Measurements from ENCODE around the gene PLD5.
A peak's percentile ranks its signal among the peaks of the same experiment; 100 is the strongest.
"Not testable (repeated sequence)": the region's sequence is repeated elsewhere in the genome, so short reads cannot be mapped to it uniquely, and the experiment has no call there.

Gene PLD5

DNA sequence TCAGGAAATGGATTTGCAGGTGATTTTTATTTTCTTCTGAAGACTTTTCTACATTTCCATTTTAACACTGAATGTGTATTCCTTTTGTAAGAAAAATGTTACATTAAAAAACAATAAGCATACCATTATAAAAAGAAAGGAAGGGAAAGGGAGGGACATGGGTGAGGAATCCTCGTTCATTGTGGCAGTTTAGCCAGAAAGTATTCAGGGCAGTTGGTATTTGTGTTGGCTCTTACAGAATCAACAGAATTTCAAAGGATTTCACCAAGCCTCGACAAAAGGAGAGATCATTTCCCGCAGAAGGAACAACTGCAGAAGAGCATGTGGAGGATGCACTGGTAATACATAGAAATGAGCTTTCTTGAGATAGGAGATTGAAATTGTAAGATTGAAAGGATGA, 35.0 kb downstream of the PLD5 start:
- DNase-seq (ENCODE audit: low read depth in 2 of 2), result no peak

DNA sequence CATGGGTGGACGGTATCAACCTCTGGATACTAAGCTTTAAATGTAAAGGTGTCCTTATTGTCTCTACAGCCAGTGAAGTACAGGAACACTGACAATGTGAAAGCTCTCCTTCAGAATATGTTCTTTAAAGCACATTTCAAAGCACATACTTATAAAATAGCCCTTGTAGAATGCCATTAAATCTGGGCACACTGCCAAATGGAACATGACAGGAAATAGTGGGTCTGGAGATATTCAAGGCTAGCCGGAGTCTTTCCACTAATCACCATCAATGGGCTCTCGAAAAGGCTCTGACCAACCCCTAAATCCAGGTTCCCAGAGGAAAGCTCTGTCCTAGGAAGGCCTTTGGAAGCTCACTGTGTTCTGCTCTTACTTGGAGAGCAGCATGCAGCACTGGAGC, 46.6 kb downstream of the PLD5 start:
- no peak for DNase-seq (ENCODE audit: low read depth in 2 of 2)

DNA sequence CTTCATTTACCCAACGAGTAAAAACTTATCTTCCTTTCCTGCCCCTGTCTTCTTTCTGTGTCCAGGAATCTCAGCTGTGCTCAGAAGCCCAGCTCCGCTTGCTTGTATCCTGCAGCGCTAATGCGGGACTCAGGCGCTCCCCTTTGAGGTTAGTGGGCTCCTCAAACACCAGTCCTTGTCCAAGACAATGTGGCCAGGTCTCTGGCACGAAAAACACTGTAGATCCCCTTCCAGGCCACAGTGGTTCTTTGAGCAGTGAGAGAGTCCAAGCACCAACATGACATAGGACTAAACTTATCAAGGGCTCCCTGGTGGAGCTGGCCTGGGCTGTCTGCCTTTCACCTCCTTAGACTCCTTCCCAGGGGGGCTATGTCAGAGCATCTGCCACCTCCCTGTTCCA, 53.7 kb downstream of the PLD5 start:
- DNase-seq (ENCODE audit: low read depth in 2 of 2), result no peak

DNA sequence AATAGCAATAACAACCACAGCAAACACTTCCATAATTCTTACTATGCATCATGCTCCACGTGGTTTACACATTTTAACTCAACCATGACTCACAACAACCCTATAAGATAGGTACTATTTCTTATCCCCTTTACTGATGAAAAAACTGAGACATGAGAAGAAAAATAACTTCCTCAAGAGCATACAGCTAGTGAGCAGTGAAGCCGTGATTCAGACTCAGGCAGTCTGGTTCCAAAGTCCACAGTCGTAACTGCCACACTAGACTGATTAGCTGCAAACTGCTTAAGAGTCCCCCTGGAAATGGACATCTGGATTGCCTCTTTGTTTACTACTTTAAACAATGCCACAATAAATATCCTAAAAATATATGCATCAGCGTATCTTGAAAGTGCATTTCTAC, 55.7 kb downstream of the PLD5 start:
- no peak for DNase-seq (ENCODE audit: low read depth in 2 of 2)

DNA sequence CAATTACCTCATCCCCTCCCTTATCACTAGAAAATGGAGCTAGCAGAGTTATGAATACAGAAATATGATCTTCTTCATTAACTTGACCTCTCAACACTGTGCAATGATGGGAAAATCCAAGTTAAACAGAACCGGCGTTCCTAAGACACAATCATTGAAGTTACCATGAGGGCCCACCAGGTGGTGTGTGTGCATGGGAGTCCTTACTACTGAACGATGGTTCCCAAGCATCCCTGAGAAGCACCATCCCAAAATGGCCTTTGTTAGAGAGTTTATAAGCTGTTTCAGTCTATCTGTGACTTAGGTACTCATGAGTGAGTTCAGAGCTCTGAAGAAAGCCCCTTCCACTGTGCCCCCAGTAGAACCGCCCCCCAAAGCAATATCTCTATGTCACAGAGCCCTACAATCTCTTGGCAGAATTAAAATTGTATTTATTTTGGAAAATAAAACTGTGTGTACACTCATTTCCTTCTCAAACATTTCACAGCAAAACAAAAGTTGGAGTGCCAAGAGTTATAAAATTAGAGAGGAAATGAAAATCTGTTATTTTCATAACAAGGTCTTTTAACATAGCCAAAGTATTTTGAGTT, 56.8 kb downstream of the PLD5 start:
- peak in 1 of 2 donors; percentile 2 for DNase-seq (ENCODE audit: low read depth in 2 of 2)

DNA sequence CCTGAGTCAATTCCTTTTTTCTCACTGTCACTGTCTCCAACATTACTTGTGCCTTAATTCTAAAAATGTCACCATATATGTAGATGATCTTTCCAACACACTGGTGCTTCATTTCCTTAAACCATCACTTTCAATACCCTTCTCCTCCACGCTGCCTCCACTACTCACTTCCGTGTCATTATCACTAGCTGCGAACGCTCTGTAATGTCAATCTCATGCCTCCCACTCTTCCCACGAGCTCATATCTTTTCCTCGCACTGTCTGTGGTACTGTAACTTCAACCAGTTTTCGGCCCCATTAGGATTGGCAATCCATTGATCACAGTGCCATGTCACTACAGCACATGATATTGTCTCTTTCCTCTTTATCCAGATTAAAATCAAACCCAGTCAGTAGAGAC, 61.6 kb downstream of the PLD5 start:
- DNase-seq (ENCODE audit: low read depth in 2 of 2), result no peak

GRCh38 chr1:242459740-242460139, 64.8 kb downstream of the PLD5 start:
- DNase-seq (ENCODE audit: low read depth in 2 of 2), result not testable (repeated sequence)

DNA sequence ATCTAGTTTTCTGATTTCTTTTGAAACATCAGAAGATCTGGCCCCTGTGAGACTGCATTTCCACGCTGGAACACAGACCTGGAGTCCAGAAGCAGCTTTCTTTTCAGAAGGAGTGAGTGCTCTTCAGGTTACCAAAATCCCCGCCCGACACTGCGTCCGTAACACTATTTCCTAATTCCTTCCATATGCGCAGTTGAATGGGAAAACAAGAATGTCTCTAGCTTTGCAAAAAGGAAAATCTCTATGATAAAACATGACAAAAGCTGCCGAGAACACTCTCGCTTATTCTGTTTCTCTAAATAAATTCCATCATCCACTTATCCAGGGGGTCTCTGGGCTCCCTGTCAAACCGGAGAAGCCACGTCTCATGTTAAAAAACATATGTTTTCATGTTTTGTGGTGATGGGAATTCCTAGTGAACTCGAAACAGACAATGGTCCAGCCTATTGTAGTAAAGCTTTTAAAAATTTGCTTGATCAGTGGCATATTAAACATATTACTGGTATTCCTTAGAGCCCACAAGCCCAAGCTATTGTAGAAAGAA, 67.7 kb downstream of the PLD5 start:
- no peak for DNase-seq (ENCODE audit: low read depth in 2 of 2)

GRCh38 chr1:242455052-242455361, 69.5 kb downstream of the PLD5 start:
- DNase-seq (ENCODE audit: low read depth in 2 of 2), result no peak

- no peak for DNase-seq (ENCODE audit: low read depth in 2 of 2)
Observed at GRCh38 chr1:242454262-242455051, 70.0 kb downstream of the PLD5 start.

DNA sequence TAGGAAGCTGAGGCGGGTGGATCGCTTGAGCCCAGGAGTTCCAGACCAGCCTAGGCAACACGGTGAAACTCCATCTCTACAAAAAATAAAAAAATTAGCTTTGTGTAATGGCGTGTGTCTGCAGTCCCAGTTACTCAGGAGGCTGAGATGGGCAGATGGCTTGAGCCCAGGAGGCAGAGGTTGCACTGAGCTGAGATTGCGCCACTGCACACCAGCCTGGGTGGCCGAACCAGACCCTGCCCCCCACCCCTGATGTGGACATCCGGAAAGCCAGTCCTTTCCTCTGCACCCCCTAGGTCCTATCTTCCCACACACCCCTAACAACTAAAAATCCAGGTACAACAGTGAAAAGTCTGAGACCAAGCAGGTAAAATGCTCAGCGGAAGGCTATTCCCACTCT, 71.9 kb downstream of the PLD5 start:
- no peak for DNase-seq (ENCODE audit: low read depth in 2 of 2)

DNA sequence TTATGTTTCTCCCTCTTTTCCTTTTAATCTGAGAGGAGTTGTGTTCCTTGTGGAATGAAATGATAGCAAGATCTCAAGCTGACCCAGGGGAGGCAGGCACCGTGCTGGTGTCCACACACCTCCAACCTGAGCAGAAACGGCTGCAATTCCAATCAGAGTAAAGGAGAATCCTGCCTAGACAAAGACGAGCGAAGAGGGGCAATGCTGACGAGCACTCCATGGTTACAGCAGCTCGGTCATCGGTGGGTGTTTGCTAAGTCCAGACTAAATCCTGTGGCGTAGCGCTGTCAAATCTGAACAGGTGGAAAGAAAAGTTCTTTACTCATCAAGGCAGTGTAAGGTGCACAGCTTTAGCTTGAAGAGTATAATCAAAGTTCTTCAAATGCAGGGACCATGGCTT, 74.8 kb downstream of the PLD5 start:
- DNase-seq (ENCODE audit: low read depth in 2 of 2), result no peak

DNA sequence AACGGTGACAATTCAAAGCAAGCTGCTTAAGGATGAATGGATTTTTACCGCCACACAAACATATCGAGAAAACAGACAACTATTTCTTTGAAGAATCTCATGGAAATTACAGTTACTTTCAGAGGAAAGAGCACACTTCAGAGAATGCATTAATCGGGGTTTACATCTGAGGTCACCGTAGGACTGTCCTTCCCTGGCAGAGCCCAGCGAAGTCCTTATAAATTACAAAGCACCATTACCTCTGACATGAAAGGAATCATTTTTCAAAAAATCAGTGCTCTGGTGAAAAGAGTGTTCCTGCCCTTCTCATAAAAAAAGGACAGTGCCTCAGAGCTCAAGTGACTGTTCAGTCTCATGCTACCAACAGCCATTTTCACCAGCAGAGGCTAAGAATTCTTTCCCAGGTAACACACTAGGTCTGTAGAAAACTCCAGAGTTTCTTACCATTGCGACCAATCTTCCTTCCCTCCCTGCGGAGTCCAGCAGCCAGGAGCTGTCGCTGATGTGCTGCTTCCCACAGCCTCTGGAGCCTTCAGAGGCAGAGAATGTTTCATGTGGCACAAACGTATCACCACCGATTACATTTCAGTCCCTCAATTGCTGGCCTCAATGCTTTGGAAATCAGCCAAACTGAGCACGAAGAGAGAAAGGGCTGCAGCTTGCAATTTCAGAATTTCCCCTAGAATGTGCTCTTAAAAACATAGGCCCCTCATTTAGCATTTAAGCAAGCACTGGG, 75.4 kb downstream of the PLD5 start:
- no peak for DNase-seq (ENCODE audit: low read depth in 2 of 2)

DNA sequence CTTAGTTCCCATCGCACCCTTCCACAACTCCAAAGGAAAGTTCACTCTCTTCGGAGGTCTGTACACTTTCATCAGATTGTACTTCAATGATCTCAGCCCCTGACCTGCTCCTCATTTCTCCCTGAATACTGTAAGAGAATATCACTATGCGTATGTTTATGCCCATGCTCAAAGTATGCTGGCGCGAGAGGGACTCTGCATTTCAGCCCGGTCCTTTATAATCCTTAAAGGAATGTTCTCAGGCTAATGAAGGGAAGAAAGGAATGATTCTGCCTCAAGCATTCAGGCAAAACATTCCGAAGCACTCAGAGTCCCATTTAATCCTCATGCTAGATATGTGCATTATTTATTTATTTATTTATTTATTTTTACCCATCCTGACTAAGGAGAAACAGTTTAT, 76.8 kb downstream of the PLD5 start:
- no peak for DNase-seq (ENCODE audit: low read depth in 2 of 2)

- no peak for DNase-seq (ENCODE audit: low read depth in 2 of 2)
Observed at GRCh38 chr1:242440757-242441156, 83.7 kb downstream of the PLD5 start.

- DNase-seq (ENCODE audit: low read depth in 2 of 2), result no peak
Observed at GRCh38 chr1:242435200-242435599, 89.3 kb downstream of the PLD5 start.

DNA sequence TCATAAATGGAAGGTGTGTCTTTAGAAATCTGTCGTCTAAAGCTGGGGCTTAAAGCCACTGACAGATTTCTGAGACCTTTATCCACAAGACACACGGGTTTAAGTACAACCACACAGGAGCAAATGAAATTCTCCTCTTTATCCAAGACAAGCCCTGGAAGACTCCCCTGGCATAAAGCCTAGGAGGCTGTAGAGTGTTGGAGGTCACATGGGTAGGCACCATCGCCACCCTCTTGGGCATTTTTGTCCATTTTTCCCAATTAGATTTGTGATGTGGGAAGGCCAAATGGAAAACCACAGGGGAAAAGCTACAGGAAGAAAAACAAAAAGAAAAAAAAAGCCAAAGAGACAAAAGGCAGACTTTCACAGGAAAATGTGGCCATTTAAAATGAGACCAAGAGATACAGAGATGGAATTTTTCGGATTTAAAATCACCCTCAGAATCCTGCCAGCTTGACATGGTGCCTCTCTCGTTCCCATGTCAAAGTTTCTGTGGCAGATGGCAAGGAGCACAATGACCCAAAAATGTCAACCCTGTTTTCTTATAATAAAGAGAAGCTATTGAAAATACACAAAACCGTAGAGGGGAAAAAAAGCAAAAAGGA, 91.9 kb downstream of the PLD5 start:
- no peak for DNase-seq (ENCODE audit: low read depth in 2 of 2)

DNA sequence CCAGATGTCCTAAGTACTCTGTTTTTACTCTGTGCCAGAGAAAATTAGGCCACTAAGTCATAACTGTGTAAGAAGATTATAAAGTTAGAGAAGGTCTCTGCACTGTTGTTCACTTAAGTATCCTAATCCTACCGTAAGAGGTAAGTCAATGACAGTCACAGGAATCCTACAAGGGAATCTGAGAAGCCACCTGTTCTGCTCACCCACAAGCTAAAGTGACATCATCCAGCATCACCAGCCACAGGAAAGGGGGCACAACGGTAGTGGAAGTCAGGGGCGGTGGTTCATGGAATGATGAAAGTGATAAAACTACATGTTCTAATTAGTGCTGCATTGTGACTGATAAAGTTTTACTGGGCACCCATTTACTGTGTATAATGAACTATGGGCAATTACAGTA, 92.7 kb downstream of the PLD5 start:
- no peak for DNase-seq (ENCODE audit: low read depth in 2 of 2)

GRCh38 chr1:242430956-242431355, 93.5 kb downstream of the PLD5 start:
- DNase-seq (ENCODE audit: low read depth in 2 of 2), result no peak

DNA sequence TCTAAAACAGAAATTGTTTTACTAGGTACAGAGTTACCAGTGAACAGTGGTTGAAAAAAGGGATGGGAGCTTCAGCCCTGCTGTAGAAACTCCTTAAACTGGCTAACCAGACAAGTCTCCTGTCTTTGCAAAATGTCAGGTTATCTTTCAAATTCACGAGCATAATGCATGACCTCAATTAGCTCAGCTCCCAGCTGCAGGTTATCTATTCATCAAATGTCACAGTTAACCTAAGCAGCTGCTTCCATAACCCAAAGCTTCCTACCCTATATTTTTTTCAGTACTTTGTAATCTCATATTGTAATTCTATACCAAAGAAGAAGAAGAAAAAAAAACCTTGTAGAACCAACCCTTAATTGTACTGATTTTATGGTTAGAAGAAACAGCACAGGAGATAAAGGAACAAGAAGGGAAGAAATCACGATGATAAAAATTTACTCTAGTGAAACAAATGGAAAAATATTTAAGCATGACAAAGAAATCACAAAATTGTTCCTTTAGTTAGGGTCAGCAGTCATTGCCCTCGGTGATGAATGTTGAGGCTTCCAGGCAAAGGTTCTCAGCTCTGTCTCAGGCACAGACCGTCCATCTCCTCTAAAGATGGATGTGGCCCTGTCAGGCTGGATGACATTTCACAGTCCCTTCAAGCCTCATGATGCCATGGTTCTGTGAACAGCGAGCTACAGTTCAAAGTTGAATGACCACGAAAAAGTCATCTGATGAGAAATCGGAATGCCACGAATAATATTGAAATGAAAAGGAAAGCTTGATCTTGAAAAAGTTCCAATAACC, 95.9 kb downstream of the PLD5 start:
- DNase-seq (ENCODE audit: low read depth in 2 of 2), result no peak

DNA sequence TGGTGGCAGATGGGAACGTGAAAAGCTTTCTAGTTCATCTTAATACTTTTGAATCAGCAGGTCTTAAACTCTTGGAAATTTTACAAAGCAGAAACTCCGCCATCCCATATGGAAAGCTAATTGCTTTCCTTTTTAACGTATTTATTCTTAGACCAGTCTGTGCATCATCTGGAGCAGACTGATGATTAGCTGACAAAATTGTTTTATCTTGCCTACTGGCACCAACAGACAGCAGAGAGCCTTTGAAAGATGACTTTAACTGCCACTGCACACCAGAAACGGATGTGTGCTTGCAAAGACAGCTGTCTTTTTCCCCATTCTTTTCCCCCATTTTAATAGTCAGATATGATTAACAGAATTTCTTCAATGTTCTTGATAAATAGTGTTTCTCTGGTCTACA, 97.0 kb downstream of the PLD5 start:
- no peak for DNase-seq (ENCODE audit: low read depth in 2 of 2)
